Measurements from ENCODE around the gene ZNF718. TPM values are rescaled to one million over a fixed set of nuclear protein-coding genes. Genes with fewer than 3 reads are reported as not detected.

The ZNF718 gene
- total and polyA plus RNA-seq, 2 of the 8 experiments (the other 6 are each of a cell fraction or from before 2014, with no cell fraction given) = 3.3 to 19.5 TPM

GRCh38 chr4:98386-98785 lies 25.9 kb upstream of the ZNF718 start:
- H3K9ac ChIP-seq (replicated peaks in 1 of 4; ENCODE audit: extremely low read depth in 1 of 4, low read depth in 3 of 4, low read length in 3 of 4) = no peak overlapping the region
- no peak overlapping the region for H2BK120ac ChIP-seq (replicated peaks; ENCODE audit: low read depth, low read length)
- H2AFZ ChIP-seq (ENCODE audit: low read length) = no peak overlapping the region
- H3K4me1 ChIP-seq (replicated peaks in 1 of 4; ENCODE audit: control insufficient read depth in 3 of 4, insufficient read depth in 4 of 4, low read length in 3 of 4) = 0 out of 7 replicates have a peak, but pooled peaks cover 0 to 2% (median 0%) of the 10 kb centered on the region in 4 experiments
- CTCF ChIA-PET (ENCODE audit: partially characterized antibody) = interaction anchor here (0.6 to 0.9 kb wide), 2 partner anchors 93 to 145 kb away, joined by 3 read pairs; no protein-coding TSS in a partner anchor
- no peak overlapping the region for H4K91ac ChIP-seq (replicated peaks; ENCODE audit: insufficient read length, low read length)
- H4K20me1 ChIP-seq (replicated peaks in 1 of 2; ENCODE audit: control insufficient read depth in 1 of 2, insufficient read depth in 2 of 2, low read length in 2 of 2) = no peaks in the 10 kb centered on the region
- no peak overlapping the region for H2BK5ac ChIP-seq (ENCODE audit: low read depth, low read length)
- no peak overlapping the region for H4K5ac ChIP-seq (ENCODE audit: insufficient read length, low read depth, low read length)
- no peaks in the 10 kb centered on the region for H3K79me2 ChIP-seq (ENCODE audit: control insufficient read depth in 1 of 2, insufficient read depth in 2 of 2, low read length in 2 of 2)
- no peaks in the 10 kb centered on the region for H3K27me3 ChIP-seq (replicated peaks in 1 of 4; ENCODE audit: control insufficient read depth in 3 of 4, extremely low read depth in 1 of 4, insufficient read depth in 3 of 4, low read length in 3 of 4)
- TF ChIP-seq GTF2F1 (IDR thresholded peaks at IDR 0.05; ENCODE audit: borderline replicate concordance, low read depth, low read length) (no peak), TCF12 (IDR thresholded peaks at IDR 0.05; ENCODE audit: low read depth, low read length) (no peak), ZNF274 (IDR thresholded peaks at IDR 0.05; ENCODE audit: borderline replicate concordance, extremely low read depth, low read length) (no peak), RAD21 (IDR thresholded peaks at IDR 0.05 in 1 of 2, conservative IDR thresholded peaks at IDR 0.05 in 1 of 2; ENCODE audit: low read depth in 2 of 2, low read length in 2 of 2) (no peak), KDM1A (IDR thresholded peaks at IDR 0.05; ENCODE audit: borderline replicate concordance, low read length) (no peak), POU5F1 (IDR thresholded peaks at IDR 0.05; ENCODE audit: low read depth, low read length) (no peak), BRCA1 (IDR thresholded peaks at IDR 0.05; ENCODE audit: low read depth, low read length) (no peak), KDM5A (IDR thresholded peaks at IDR 0.05; ENCODE audit: low read length) (no peak), ATF3 (IDR thresholded peaks at IDR 0.05; ENCODE audit: insufficient read depth, low read depth, low read length) (no peak)
- 95% methylated on average over 1 of the region's 1 CpG; no CpG with 5 or more reads in 1 of the 2 experiments for WGBS, 2 experiments (ENCODE audit: extremely low coverage in 1 of 2, insufficient coverage in 1 of 2, insufficient read length in 1 of 2, insufficient replicate concordance in 2 of 2, low coverage in 1 of 2, low lambda C conversion rate in 2 of 2, missing lambda C conversion rate in 1 of 2)
- H3K4me3 ChIP-seq (ENCODE audit: extremely low read depth in 1 of 4, insufficient read depth in 2 of 4, low read depth in 3 of 4, low read length in 4 of 4) = no peak overlapping the region
- H4K8ac ChIP-seq (ENCODE audit: extremely low read depth, insufficient read depth, low read length) = no peak overlapping the region
- no peak overlapping the region for H3K14ac ChIP-seq (ENCODE audit: insufficient read length)
- H3K4ac ChIP-seq (replicated peaks; ENCODE audit: insufficient read length, low read depth, low read length) = no peak overlapping the region
- no peak overlapping the region for H2AK5ac ChIP-seq (ENCODE audit: low read depth, low read length)
- H3K23me2 ChIP-seq (ENCODE audit: low read depth, low read length) = no peaks in the 10 kb centered on the region
- POLR2A ChIA-PET (ENCODE audit: partially characterized antibody) = interaction anchor here (1.1 to 3.8 kb wide), 2 partner anchors 10 to 26 kb away, joined by 3 to 11 read pairs; partner anchors contain the start of gene ZNF718
- H2BK12ac ChIP-seq (ENCODE audit: low read depth, low read length) = no peak overlapping the region
- no peaks in the 10 kb centered on the region for H3K79me1 ChIP-seq (ENCODE audit: low read depth, low read length)
- H3K36me3 ChIP-seq (ENCODE audit: control insufficient read depth in 2 of 4, insufficient read depth in 4 of 4, low read length in 3 of 4) = no peaks in the 10 kb centered on the region
- no peak overlapping the region for H3K4me2 ChIP-seq (ENCODE audit: insufficient read depth in 1 of 2, low read depth in 2 of 2, low read length in 2 of 2)
- H3K56ac ChIP-seq (replicated peaks; ENCODE audit: insufficient read length, low read depth, low read length) = no peak overlapping the region
- no peak overlapping the region for H3K18ac ChIP-seq (ENCODE audit: extremely low read depth, low read length)
- no peak overlapping the region for H2BK15ac ChIP-seq (ENCODE audit: low read length)
- DNase-seq (ENCODE audit: low read depth in 1 of 2, low spot score in 2 of 2) (no peak), FAIRE-seq (no peak)
- no peak overlapping the region for H2BK20ac ChIP-seq (ENCODE audit: low read length)
- H3K27ac ChIP-seq (ENCODE audit: low read depth, low read length) = no peak overlapping the region
- H3K23ac ChIP-seq (ENCODE audit: insufficient read length) = no peak overlapping the region
- H3K9me3 ChIP-seq (ENCODE audit: insufficient read depth in 2 of 2, low read depth in 1 of 2, low read length in 1 of 2) = peaks cover 48 to 54% of the 10 kb centered on the region in 2 experiments
